GM21737 (cell line): ENCODE measurements around the gene TEX29.

Experiments
- ATAC-seq: cut with Tn5 transposase; IDR thresholded peaks from one replicate; pipeline ENCODE4 v1.9.1; 2021; ENCODE audit warnings: mild to moderate bottlenecking, moderate library complexity; ENCODE audit not compliant: unreplicated experiment

TEX29 gene

DNA sequence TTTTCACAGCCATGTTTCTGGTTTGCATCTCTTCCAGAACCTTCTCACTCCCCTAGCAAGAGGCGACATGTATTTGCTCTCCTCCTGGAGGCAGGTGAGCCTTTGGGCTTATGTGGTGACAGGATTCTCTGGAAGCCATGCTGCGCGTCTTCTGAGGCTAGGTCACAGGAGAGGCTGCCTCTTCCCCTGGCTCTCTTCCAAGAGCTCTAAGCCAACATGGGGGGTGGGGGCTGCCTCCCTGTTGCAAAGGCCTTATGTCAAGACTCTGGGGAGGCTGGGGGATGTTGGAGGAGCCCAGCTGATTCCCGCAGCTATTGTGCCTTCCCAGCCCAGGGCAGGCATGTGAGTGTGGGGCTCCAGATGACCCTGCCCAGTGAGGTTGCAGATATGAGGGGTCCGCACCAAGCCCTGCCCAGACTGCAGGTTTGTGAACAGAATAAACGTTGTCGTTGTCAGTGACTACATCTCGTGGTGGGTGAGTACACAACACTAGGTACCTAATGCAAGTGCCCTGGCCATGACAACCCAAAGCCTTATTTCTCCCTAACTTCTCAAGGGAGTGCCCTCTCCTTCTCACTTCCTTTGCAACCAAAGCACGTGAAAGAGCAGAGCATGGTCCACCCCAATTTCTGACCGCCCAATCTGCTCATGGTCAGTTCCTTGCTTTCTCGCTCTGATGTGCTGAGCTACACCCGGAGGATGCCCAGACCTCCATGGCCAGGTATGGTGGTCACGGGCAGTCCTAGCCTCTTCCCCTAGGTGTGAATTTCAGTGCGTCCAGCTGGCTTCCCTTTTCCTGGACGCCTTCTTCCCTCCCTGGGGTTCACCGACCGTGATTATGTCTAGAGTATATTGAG lies 44.9 kb downstream of the TEX29 start:
- ATAC-seq = no peak

DNA sequence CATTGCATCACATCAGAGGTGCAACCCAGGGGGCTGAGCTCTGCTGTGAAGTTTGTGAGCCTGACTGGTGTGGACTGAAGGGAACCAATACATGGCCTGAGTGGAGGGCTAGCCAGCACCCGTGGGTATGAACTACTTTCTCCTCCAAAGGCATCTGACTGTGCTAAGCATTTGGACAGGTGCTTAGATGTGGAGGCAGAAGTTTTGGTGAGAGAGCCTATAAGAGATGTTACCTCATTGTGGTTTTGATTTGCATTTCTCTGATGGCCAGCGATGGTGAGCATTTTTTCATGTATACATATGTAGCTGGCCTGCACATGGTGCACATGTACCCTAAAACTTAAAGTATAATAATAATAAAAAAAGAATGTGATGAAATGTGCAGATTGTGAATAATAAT lies 46.9 kb downstream of the TEX29 start:
- ATAC-seq = no peak

DNA sequence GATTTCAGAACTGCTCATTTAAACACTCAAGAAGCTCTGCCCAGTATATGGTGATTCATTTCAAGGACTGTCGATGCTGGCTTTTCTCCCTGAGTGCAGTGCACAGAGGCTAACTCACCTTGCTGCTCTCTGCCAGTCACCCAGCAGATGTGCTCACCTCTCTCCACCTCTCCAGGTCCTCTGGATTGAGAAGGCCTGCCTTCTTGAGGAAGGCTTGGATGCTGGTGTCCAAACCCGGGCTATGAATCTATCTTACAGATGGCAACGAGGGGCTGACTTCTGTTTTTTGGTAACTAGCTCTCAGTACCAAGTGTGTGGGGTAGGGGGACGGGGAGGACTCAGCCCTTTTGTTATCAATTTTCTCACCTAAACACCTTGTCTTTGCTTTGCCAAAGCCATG lies 47.6 kb downstream of the TEX29 start:
- no peak for ATAC-seq

DNA sequence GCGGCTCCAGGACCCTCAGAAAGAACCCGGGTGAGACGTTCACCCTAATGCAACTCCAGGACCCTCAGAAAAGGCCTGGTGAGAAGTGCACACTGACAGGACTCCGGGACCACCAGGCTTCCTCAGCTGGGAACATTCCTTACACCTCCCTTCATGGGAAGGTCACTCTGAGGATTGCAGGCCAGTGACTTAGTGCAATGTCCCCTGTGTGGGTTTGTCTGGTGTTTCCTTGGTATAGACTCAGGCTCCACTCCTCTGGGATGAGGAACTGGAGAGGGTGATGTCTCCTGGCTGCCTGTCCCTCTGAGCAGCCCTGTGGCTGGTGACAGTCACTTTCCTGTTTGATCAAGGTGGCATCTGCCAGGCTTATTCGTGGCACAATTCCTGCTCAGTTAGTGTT lies 49.7 kb downstream of the TEX29 start:
- no peak for ATAC-seq

DNA sequence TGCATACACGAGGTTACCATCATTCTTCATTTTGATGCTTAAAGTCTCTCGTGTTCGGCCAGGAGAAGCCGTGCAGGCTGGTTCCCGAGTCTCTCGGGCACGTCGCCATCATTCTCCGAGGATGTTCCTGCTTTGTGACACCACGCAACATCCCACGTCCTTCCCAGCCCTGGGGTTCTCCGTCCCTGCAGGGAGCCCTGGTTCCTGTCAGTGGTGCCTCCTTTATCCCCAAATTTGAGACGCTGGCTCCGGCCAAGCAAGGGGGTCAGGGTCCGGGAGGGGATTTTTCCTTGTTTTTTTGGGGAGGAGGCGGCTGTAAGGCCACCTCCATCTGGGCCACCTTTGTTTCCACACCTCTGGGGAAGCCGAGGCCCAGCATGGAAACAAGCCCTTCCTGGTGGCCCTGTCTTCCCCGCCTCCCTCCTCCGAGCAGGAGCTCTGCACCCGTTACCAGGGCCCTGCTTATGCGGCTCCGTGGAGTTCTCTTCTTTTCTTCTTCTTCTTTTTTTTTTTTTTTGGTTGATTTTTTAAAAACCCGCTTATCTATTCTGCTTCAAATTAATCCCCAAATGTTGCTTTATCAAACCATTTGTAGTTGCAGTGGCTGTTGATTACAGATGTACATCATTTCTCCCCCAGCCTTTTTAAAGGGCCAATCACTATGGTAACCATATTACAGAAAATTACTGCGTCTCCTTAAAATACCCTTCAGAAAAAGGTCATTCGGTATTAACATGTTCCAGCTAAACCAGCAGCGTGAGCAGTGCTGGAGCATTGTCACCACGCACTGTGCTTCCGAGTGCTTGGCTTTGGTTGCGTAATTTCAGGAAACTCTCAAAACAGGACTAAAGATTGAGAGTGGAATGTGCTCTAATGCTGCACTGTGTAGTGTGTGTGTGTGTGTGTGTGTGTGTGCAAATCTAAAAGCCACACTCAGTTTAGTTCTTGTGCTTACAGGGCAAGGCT lies 50.4 kb downstream of the TEX29 start:
- no peak for ATAC-seq

DNA sequence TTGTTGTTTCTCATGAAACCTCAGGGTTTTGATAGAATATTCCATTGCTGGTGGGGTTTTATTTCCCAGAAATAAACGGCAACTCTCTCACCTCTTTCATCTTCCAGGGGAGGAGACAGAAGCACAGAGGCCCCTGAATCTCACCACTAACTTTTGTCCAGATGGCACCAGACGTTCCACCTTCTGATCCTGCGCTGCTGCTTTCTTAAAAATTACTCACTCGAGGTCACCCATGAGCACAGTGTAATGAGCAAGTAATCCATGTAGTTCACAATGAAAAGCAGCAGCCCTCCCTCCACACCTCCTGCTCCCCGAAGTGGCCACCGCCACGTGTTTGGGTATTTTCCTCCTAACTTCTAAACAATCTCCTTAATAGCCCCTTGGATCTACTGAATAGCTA lies 51.3 kb downstream of the TEX29 start:
- no peak for ATAC-seq

DNA sequence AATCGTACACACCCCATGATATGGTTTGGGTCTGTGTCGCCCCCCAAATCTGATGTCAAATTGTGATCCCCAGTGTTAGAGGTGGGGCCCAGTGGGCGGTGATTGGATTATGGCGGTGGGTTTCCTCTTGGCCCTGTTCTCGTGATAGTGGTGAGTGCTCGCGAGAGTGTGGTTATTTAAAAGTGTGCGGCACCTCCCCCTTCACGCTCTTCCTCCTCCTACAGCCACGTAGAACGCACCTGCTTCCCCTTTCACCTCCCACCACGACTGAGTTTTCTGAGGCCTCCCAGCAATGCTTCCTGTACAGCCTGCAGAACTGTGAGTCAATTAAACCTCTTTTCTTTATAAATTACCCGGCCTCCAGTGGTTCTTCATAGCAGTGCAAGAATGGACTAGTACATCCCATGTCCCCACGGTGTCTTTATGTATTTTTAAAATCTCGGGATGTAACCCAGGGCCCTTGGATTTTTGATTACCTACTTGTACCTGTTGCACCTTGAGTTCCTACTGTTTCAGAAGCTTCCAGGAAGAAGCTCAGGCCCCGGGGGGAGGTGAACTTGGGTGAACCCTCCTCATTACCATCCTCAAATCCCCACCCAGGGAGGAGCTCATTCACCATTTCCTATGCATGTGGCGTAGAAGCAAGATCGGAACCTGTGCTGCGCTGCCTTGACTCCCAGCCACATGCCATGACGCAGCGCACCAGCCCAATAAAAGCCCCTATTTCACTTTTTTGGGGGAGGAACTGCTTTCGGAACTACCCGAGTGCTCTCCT lies 52.4 kb downstream of the TEX29 start:
- no peak for ATAC-seq

DNA sequence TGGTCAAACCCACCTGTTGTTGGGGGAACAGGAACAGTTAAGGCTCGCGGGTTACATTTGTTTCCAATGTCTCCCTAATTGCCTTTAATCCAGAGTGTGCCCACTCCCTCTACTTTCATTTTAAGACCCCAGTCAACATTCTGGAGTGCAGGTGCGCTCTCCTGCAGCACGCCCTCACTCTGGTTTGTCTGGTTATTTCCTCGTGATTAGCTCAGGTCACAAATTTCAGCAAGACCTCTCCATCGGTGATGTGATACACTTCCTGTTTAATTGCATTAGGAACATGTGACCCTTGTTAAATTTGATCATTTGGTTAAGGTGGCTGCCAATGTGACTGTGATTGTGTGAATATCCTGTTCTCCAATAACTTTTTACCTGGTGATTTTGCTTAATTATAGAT lies 53.0 kb downstream of the TEX29 start:
- ATAC-seq = no peak

DNA sequence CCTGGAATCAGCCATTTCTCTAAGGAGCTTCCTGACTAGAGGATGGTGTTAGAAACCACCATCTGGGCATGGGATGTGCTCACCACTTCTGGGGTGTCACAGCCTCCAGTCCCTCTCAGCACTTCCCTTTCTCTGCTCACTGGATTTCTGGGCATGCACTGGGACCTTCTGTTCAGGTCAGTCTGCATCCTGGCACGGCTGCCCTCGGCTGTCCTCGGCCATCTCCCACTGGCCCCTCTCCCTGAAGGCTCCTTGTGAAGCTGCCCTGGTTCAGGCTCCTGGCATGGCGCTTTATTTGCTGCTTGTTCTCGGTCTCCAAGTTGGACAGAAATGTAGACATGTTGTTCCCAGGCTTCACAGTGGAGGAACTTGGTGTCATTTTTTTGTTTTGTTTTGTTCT lies 60.0 kb downstream of the TEX29 start:
- no peak for ATAC-seq

DNA sequence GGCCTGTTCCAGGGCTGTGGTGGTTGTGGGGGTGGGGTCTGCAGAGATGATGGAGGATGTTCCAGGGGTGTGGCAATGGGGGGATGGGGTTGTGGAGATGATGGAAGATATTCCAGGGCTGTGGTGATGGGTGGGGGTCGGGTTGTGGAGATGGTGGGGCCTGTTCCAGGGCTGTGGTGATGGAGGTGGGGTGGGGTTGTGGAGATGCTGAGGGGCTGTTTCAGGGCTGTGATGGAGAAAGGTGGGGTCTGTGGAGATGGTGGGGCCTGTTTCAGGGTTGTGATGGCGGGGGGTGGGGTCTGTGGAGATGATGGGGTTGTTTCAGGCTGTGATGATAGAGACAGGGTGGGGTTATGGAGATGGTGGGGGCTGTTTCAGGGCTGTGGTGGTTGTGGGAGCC lies 62.0 kb downstream of the TEX29 start:
- ATAC-seq = no peak

DNA sequence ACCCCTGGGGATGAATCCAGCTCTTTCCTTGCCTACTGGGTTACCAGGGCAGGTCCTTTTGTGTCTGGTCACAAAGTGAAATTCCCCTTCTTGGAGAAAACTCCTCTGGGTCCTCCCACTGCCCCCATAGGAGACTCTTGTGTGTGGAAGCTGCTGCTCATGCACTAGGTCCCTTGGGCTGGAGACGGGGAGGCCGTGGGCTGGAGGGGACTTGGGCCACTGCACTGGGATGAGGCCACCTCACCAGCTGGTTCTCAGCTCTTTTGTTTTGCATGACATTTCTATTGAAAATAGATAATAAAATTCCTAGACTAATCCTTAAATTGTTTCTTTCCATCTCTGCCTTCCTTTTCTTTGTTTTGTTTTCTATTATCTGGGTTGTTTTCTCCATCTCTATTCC lies 62.4 kb downstream of the TEX29 start:
- no peak for ATAC-seq

DNA sequence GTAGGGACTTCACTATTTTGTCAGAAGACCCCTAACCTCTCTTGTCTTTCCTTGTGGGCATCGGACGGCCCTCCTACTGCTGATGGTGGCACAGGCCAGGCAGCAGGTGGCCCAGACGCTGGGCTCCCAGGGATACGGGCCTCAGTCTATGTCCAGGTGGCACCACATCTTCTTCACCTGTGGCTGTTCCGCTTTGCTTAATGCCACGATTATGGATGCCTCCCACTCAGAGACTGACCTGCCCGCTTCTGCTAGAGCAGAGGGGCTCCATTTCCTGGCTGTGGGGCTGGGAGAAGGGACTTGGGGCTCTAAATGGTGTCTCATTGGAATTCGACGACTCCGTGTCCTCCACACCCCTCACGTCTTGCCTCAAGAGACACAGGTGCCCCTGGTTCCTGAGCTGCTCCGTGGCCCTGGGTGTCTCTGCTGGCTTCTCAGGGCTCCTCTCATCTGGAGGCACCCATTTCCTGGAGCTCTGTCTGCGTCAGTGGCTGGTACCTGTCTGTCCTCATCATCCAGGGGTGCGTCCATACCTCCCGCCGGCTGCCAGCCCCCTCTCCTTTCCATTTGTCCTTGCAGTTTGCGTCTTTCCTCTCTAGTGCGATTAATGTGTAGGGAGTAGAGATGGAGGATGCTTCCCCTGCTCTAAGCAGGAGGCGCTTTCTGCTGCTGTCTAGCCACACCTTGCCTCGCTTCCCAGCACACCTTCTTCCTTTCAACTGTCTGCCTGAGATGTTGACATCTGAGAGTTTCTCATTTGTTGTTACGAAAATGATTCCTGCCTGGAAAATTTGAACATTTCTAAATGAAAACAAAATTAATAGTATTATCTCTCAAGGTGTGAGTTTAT lies 63.4 kb downstream of the TEX29 start:
- ATAC-seq = no peak

DNA sequence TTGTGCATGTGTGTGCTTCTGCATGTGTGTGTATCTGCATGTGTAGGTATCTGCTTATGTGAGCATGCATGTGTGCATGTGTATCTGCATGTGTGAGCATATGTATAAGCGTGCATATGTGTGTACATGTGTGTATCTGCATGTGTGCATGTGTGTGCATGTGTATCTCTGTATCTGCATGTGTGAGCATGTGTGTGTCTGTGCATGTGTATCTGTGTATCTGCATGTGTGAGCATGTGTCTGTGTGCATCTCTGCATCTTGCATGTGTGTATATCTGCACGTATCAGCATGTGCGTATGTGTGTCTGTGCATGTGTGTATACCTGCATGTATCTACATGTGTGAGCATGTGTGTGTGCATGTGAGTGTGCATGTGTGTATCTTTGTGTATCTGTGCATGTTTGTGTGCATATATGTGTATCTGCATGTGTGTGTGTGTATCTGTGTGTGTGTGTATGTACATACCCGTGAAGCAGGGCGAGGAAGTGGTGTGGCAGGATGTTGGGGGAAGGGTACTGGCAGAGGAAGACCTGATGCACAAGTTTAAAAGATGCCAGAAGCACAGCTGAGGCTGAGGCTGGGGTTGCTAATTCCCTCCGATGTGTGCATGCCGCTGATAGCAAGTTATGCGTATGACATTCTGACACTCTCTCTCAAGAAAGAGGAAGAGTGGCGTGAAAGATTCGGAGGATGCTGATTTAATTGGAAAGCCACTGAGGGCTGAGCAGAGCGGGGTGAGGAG lies 64.2 kb downstream of the TEX29 start:
- ATAC-seq = no peak

DNA sequence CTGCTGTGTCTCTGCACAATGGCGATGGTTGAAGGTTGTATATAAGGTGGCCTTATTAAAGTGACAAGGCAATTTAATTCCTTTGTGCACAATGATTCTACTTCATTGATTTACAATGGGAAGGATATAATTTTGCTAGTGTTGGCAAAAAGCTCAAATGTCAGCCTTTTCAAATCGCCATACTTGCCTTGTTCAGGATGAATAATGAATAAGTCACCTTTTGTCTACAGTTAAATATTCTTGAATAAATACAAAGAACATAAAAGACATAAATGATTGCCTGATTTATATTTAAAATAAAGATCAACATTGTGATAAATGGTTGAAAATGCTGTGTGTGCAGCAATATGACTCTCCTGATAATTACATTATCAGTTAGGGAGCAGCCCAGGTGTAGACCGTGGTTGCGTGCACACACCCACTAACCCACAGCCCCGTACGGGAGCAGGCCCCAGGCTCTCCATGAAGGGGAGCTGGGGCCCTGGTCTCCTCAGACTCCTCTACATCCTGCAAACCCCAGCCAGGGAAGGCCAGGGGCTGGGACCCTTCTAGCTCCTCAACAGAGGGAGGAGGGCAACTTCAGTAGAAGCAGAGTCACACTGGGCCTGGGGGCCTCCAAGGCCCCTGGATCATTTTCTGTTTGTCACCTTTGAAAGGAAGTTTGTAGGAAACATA lies 64.9 kb downstream of the TEX29 start:
- no peak for ATAC-seq

DNA sequence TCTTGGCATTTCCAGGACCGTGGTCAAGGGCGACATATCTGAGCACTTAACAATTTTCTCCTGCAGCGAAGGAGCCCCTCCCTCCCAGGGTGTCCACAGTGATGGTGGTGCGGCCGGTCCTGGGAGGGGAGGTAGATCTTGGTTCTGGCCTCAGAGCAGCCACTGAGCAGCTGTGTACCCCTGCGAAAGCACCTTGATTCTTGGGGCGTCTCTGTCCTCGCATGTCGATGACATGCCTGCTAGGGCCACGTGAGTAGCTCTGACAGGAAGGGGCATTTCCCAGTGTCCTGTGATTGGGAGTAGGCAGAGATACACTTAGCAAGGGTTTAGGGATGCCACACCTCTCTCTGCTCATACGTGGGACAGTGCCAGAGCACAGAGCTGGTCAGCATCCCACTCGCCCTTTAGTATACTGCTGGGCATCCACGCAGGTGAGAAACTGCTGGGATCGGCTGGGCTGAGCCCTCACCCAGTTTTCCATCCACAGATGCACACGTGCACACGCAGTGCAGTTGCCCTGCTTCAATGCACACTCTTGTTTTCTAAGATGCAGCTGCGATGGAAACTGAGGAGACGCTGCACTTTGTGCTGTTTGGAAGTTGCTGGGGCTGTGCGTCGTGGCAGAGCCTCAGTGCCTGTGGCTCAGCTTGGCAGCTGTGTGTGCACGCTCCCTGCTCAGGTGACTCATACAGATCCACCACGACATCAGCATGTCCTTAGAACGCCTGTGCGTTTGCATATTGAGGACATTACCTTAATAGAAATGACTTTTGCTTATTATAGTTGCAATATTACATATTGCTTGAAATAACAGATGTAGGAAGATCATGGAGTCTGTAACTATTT lies 66.8 kb downstream of the TEX29 start:
- ATAC-seq = no peak

DNA sequence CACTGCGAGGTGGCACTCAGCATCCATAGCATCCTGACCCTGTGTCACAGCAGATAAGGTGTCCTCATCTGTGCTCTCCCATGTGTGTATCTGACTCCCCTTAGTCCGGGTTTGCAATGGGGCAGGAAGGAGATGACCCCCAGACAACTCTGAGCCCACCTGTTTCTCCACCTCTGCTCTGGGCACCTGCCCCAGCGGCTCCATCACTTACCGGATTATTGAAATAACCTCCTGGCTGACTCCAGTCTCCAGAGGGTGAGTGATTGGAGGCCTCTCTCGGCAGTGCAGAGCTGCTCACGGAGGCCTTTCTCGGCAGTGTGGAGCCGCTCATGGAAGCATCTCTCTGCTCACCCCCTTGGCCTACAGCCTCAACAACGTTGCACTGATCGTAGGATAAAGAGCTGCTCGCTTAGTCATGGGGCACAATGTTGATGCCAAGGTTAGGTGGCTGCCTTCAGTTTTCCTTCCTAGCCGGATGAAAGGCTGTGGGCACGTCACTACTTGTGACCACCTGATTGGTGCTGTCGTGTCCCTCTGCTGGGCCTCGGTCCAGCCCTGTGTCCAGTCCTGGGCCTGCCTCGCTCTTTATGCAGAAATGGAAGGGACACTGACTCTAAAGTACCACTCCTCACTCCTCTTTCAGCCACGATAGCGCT lies 67.6 kb downstream of the TEX29 start:
- ATAC-seq = no peak

DNA sequence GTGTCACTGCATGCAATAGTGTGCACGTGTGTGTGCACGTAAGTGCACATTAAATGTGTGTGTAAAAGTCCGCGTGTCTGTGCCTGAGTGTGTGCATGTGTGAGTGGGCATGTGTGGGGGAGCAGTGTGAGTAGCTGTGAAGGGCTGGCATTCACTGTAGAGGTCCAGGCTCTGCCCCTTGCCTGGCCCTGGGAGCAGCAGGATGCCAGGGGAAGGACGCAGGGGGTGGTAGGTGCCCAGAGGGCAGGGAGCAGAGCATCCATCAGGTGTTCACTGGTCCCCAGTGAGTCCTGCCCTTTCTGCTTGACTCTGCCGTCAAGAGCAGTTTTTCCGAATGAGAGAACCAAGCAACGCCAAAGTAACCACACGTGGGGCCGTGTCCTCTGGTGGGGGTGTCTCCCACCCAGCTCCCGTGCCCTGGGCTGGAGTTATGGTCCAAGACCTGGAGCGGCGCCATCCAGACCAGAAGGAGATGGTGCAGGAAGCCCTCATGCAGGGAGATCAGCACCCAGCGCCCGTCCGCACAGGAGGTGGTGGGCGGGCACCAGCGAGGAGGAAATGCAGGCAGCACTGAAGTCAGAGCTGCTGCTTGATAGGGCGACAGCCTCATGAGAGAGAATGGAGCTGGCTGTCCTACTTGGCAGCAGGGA lies 68.5 kb downstream of the TEX29 start:
- ATAC-seq = no peak
